Trophoblast cell (in vitro differentiated cells and primary cell): Measurements from ENCODE around the gene HNRNPA1.

Source experiments
- DNase-seq, 2 donors: peaks; one replicate each; pipeline ENCODE4 v3.0.0-alpha.2; 2016
- H2AFZ ChIP-seq: 2 replicates; pipeline ENCODE4 v1.6.1; 2013; ENCODE audit warnings: low read length, moderate library complexity, mild to moderate bottlenecking; ENCODE audit not compliant: insufficient read depth, poor library complexity
- H2AK5ac ChIP-seq: 2 replicates; pipeline ENCODE4 v1.6.1; 2013; ENCODE audit warnings: mild to moderate bottlenecking, low read length
- H2BK120ac ChIP-seq: 2 replicates; pipeline ENCODE4 v1.6.1; 2013; ENCODE audit warnings: low read length, mild to moderate bottlenecking, moderate library complexity; ENCODE audit not compliant: insufficient read depth, poor library complexity
- H2BK12ac ChIP-seq: 2 replicates; pipeline ENCODE4 v1.6.1; 2013; ENCODE audit warnings: mild to moderate bottlenecking, low read length, moderate library complexity
- H2BK5ac ChIP-seq: 2 replicates; pipeline ENCODE4 v1.6.1; 2013; ENCODE audit warnings: low read length, low read depth, moderate library complexity, mild to moderate bottlenecking; ENCODE audit not compliant: poor library complexity
- H3K14ac ChIP-seq: 2 replicates; pipeline ENCODE4 v1.6.1; 2013; ENCODE audit warnings: mild to moderate bottlenecking, low read length
- H3K18ac ChIP-seq: 2 replicates; pipeline ENCODE4 v1.6.1; 2013; ENCODE audit warnings: mild to moderate bottlenecking, low read length
- H3K23ac ChIP-seq: 2 replicates; pipeline ENCODE4 v1.6.1; 2013; ENCODE audit warnings: low read length
- H3K27ac ChIP-seq: 2 replicates; pipeline ENCODE4 v1.5.1; 2013; ENCODE audit warnings: low read depth, mild to moderate bottlenecking, inconsistent platforms, low read length, moderate library complexity
- H3K27me3 ChIP-seq: 2 replicates; pipeline ENCODE4 v1.6.1; 2013; ENCODE audit warnings: inconsistent platforms, mild to moderate bottlenecking, low read length, moderate library complexity; ENCODE audit not compliant: insufficient read depth
- H3K36me3 ChIP-seq, 2 experiments: 1 replicate in 1 of 2; 2 replicates in 1 of 2; pipeline ENCODE4 v1.6.1; 2013; ENCODE audit warnings: low read length in 2 of 2, mild to moderate bottlenecking in 2 of 2, moderate library complexity in 1 of 2; ENCODE audit not compliant: insufficient read depth in 2 of 2, control insufficient read depth in 1 of 2
- H3K4ac ChIP-seq: 2 replicates; pipeline ENCODE4 v1.6.1; 2013; ENCODE audit warnings: low read depth, mild to moderate bottlenecking, low read length, moderate library complexity
- H3K4me1 ChIP-seq, 2 experiments: 1 replicate in 1 of 2; 2 replicates in 1 of 2; pipeline ENCODE4 v1.6.1; 2013; ENCODE audit warnings: low read length in 2 of 2, mild to moderate bottlenecking in 2 of 2, moderate library complexity in 1 of 2; ENCODE audit not compliant: insufficient read depth in 2 of 2, control insufficient read depth in 1 of 2
- H3K4me2 ChIP-seq: 2 replicates; pipeline ENCODE4 v1.6.1; 2013; ENCODE audit warnings: inconsistent platforms, mild to moderate bottlenecking, low read length, moderate library complexity
- H3K4me3 ChIP-seq: 2 replicates; pipeline ENCODE4 v1.5.1; 2013; ENCODE audit warnings: mild to moderate bottlenecking, low read depth, low read length, inconsistent platforms
- H3K79me1 ChIP-seq: one replicate; pipeline ENCODE4 v1.6.1; 2013; ENCODE audit warnings: low read length
- H3K79me2 ChIP-seq: 2 replicates; pipeline ENCODE4 v1.6.1; 2013; ENCODE audit warnings: low read length, mild to moderate bottlenecking; ENCODE audit not compliant: control insufficient read depth, insufficient read depth, poor library complexity
- H3K9ac ChIP-seq: 2 replicates; pipeline ENCODE4 v1.6.1; 2013; ENCODE audit warnings: mild to moderate bottlenecking, low read length
- H3K9me3 ChIP-seq: 2 replicates; pipeline ENCODE4 v1.6.1; 2013; ENCODE audit warnings: low read depth, mild to moderate bottlenecking, control low read depth, inconsistent platforms, low read length; ENCODE audit not compliant: insufficient read depth
- H4K12ac ChIP-seq: 2 replicates; pipeline ENCODE4 v1.6.1; 2013; ENCODE audit warnings: low read depth, mild to moderate bottlenecking, low read length, moderate library complexity
- H4K8ac ChIP-seq: 2 replicates; pipeline ENCODE4 v1.6.1; 2013; ENCODE audit warnings: low read depth, mild to moderate bottlenecking, low read length, moderate library complexity
- H4K91ac ChIP-seq: one replicate; pipeline ENCODE4 v1.6.1; 2013; ENCODE audit warnings: low read depth, mild to moderate bottlenecking, low read length, moderate library complexity
- WGBS: extraction: QIAGEN DNeasy Blood & Tissue Kit; methylation state at CpG from one replicate; pipeline ENCODE4 v1.1.7; 2013; ENCODE audit warnings: missing lambda C conversion rate; ENCODE audit not compliant: insufficient read length, insufficient coverage; ENCODE audit errors: extremely low coverage; 5-methylcytosine and 5-hydroxymethylcytosine counted together

The HNRNPA1 gene

GRCh38 chr12:54294953-54295566, 14.5 kb downstream of the HNRNPA1 start:
- H2AFZ ChIP-seq = no peak overlapping the region
- H3K4me3 ChIP-seq = no peak overlapping the region
- H3K27ac ChIP-seq = no peak overlapping the region
- H2BK120ac ChIP-seq = no peak overlapping the region
- WGBS = no CpG with 5 or more reads among the region's 9 CpGs
- no peak overlapping the region for H3K4me2 ChIP-seq
- H3K14ac ChIP-seq = no peak overlapping the region
- no peaks in the 10 kb centered on the region for H3K27me3 ChIP-seq
- no peak overlapping the region for H3K4ac ChIP-seq
- no peaks in the 10 kb centered on the region for H3K36me3 ChIP-seq
- DNase-seq = no peak
- H3K79me2 ChIP-seq = no peaks in the 10 kb centered on the region
- H3K9me3 ChIP-seq = no peaks in the 10 kb centered on the region
- no peak overlapping the region for H2BK5ac ChIP-seq
- H3K4me1 ChIP-seq = peaks cover 2% of the 10 kb centered on the region in 2 experiments
- H4K12ac ChIP-seq = no peak overlapping the region
- no peak overlapping the region for H3K9ac ChIP-seq
- H4K91ac ChIP-seq = no peak overlapping the region
- no peak overlapping the region for H3K23ac ChIP-seq
- no peak overlapping the region for H4K8ac ChIP-seq
- no peaks in the 10 kb centered on the region for H3K79me1 ChIP-seq
- H2AK5ac ChIP-seq = no peak overlapping the region
- no peak overlapping the region for H2BK12ac ChIP-seq
- H3K18ac ChIP-seq = no peak overlapping the region

DNA sequence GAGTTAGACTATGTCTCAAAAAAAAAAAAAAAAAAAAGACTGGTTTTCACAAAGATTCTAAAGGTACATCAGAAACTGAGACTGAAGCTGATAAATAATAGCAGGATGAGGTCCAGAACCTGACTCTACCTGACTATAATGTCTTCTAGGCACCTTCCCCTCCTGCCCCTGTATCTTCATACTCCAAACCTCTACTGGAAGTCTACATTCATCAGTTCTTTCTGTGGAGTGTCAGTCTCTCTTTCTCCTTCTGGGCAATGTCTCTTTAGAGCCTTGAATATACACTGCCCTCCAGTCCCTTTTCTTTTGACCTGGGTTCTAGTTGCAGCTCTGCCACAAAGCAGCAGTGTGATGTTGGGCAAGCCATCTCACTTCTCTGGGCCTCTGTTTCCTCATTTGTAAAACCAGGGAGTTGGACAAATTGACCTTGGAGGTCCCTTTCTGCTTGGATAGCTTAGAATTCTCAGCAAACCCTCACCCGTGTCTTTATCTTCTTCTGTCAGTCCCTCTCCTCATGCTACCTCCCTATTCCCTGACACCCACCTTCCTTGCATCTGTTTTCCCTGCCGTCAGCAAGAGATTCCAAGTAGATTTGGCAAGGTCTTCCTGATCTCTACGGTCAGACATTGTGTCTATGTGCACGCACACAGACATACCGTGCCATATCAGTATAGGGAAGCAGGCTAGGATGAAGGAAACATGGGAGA, 16.0 kb downstream of the HNRNPA1 start:
- Histone ChIP-seq H2BK120ac (no peak overlapping the region), H3K36me3 (no peaks in the 10 kb centered on the region), H3K14ac (no peak overlapping the region), H3K27ac (no peak overlapping the region), H4K8ac (no peak overlapping the region), H2BK5ac (no peak overlapping the region), H3K4ac (no peak overlapping the region), H4K12ac (no peak overlapping the region), H3K4me1 (peaks cover 13% of the 10 kb centered on the region in 2 experiments), H2AK5ac (no peak overlapping the region), H2BK12ac (no peak overlapping the region), H2AFZ (no peak overlapping the region), H4K91ac (no peak overlapping the region), H3K9ac (no peak overlapping the region), H3K27me3 (no peaks in the 10 kb centered on the region), H3K79me2 (no peaks in the 10 kb centered on the region), H3K4me3 (no peak overlapping the region), H3K79me1 (peaks cover 2% of the 10 kb centered on the region), H3K9me3 (no peaks in the 10 kb centered on the region), H3K23ac (no peak overlapping the region), H3K18ac (no peak overlapping the region), H3K4me2 (no peak overlapping the region)
- no CpG with 5 or more reads among the region's 5 CpGs for WGBS
- no peak for DNase-seq

GRCh38 chr12:54298904-54299303, 18.4 kb downstream of the HNRNPA1 start:
- Histone ChIP-seq H3K79me1 (peaks cover 2% of the 10 kb centered on the region), H3K4me2 (no peak overlapping the region), H3K4ac (no peak overlapping the region), H3K18ac (no peak overlapping the region), H4K91ac (no peak overlapping the region), H2AK5ac (no peak overlapping the region), H3K4me1 (peaks cover 13 to 14% of the 10 kb centered on the region in 2 experiments), H3K27me3 (no peaks in the 10 kb centered on the region), H2AFZ (no peak overlapping the region), H2BK12ac (no peak overlapping the region), H2BK5ac (no peak overlapping the region), H3K9ac (no peak overlapping the region), H4K8ac (no peak overlapping the region), H3K79me2 (no peaks in the 10 kb centered on the region), H3K4me3 (no peak overlapping the region), H3K14ac (no peak overlapping the region), H2BK120ac (no peak overlapping the region), H3K23ac (no peak overlapping the region), H3K36me3 (no peaks in the 10 kb centered on the region), H3K27ac (no peak overlapping the region), H3K9me3 (no peaks in the 10 kb centered on the region), H4K12ac (no peak overlapping the region)
- DNase-seq = no peak
- no CpG with 5 or more reads among the region's 5 CpGs for WGBS

DNA sequence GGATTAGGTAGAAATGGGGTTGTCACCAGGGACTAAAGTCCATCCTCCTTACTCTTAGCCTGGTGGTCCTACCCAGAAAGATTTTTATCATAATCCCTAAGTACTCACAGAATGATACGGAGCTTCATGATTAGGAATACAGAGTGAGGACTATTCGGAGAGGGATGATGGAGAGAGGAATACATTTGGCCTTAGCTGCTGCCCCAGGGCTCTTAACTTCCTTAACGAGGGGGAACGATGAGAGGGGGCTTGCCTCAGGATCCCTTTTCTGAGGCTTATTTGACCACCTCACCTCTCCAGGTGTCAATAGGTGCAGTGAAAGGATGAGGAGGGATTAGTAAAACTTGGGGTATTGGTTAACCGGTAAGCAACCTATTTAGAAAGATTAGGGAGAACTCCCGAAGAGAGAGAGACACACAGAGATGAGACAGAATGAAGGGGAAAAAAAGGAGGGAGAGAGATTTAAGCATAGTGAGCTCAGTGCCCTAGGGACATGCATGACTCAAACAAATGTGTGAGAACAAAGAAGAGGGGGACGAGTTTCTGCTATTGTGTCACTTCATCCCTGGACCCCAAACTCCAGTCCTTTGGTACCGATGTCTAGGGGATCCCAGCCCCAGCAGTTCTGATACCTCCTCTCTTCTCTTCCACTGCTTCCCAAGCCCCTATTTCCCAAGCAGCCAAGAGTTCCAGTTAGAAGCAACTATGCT, 19.1 kb downstream of the HNRNPA1 start:
- Histone ChIP-seq H3K79me1 (peaks cover 5% of the 10 kb centered on the region), H3K4me1 (peaks cover 18 to 19% of the 10 kb centered on the region in 2 experiments), H2AFZ (no peak overlapping the region), H4K8ac (no peak overlapping the region), H2BK120ac (no peak overlapping the region), H3K4me3 (no peak overlapping the region), H3K9ac (no peak overlapping the region), H3K4me2 (no peak overlapping the region), H3K9me3 (no peaks in the 10 kb centered on the region), H3K79me2 (no peaks in the 10 kb centered on the region), H3K27me3 (no peaks in the 10 kb centered on the region), H2BK12ac (no peak overlapping the region), H3K27ac (no peak overlapping the region), H3K4ac (no peak overlapping the region), H3K23ac (no peak overlapping the region), H3K36me3 (no peaks in the 10 kb centered on the region), H3K14ac (no peak overlapping the region), H2AK5ac (no peak overlapping the region), H2BK5ac (no peak overlapping the region), H3K18ac (no peak overlapping the region), H4K91ac (no peak overlapping the region), H4K12ac (no peak overlapping the region)
- DNase-seq = no peak
- no CpG with 5 or more reads among the region's 8 CpGs for WGBS
